H1 (cell line): Measurements from ENCODE around the gene CBL. TPM values are rescaled to one million over a fixed set of nuclear protein-coding genes. Genes with fewer than 3 reads are reported as not detected.

Source experiments
- CTCF ChIA-PET: fragments of 300-600 bp; sonication (Branson Sonifier 250); formaldehyde crosslinking; loops from one replicate; lab custom pipeline; 2021; ENCODE audit not compliant: partially characterized antibody; lab: Charles Lee
- POLR2A ChIA-PET: fragments of 300-600 bp; sonication (Branson Sonifier 250); formaldehyde crosslinking; loops from one replicate; lab custom pipeline; 2021; ENCODE audit warnings: inconsistent platforms; ENCODE audit not compliant: partially characterized antibody; lab: Charles Lee
- DNase-seq, 2 experiments: peaks; one replicate each; pipeline versions ENCODE4 v3.0.0 to v3.0.0-alpha.2; 2010 to 2022; ENCODE audit warnings: low spot score in 2 of 2, low read depth in 1 of 2, mixed read lengths in 1 of 2
- FAIRE-seq: peaks from 2 replicates; lab custom pipeline; 2011; peaks lifted over from hg19 to GRCh38; lab: Jason Lieb, UNC
- H2AFZ ChIP-seq: 2 replicates; pipeline ENCODE4 v1.8.1; 2012; ENCODE audit warnings: low read length, inconsistent platforms
- H2AK5ac ChIP-seq: 2 replicates; pipeline ENCODE4 v1.6.1; 2013; ENCODE audit warnings: low read depth, low read length
- H2BK120ac ChIP-seq: replicated peaks from 2 replicates; pipeline ENCODE3; 2013; ENCODE audit warnings: low read depth, low read length, inconsistent platforms
- H2BK12ac ChIP-seq: 2 replicates; pipeline ENCODE4 v1.6.1; 2013; ENCODE audit warnings: low read depth, low read length
- H2BK15ac ChIP-seq: 2 replicates; pipeline ENCODE4 v1.6.1; 2013; ENCODE audit warnings: low read length
- H2BK20ac ChIP-seq: 2 replicates; pipeline ENCODE4 v1.6.1; 2013; ENCODE audit warnings: low read length
- H2BK5ac ChIP-seq: 2 replicates; pipeline ENCODE4 v1.6.1; 2013; ENCODE audit warnings: low read depth, low read length
- H3K14ac ChIP-seq: 2 replicates; pipeline ENCODE4 v1.6.1; 2013; ENCODE audit warnings: inconsistent platforms; ENCODE audit not compliant: insufficient read length
- H3K18ac ChIP-seq: 2 replicates; pipeline ENCODE4 v1.6.1; 2013; ENCODE audit warnings: low read length; ENCODE audit errors: extremely low read depth
- H3K23ac ChIP-seq: 2 replicates; pipeline ENCODE4 v1.6.1; 2013; ENCODE audit warnings: inconsistent platforms; ENCODE audit not compliant: insufficient read length
- H3K23me2 ChIP-seq: 2 replicates; pipeline ENCODE4 v1.6.1; 2013; ENCODE audit warnings: low read depth, low read length
- H3K27ac ChIP-seq: 2 replicates; pipeline ENCODE4 v1.6.1; 2011; ENCODE audit warnings: low read depth, low read length, inconsistent platforms
- H3K27me3 ChIP-seq, 4 experiments: replicated peaks in 1 of 4; 1 replicate in 1 of 4; 2 replicates in 3 of 4; pipeline versions ENCODE4 v1.6.1 to v1.8.1; 2011 to 2013; ENCODE audit warnings: low read length in 3 of 4, mild to moderate bottlenecking in 3 of 4, inconsistent platforms in 2 of 4, mixed read lengths in 2 of 4, moderate library complexity in 1 of 4; ENCODE audit not compliant: control insufficient read depth in 3 of 4, insufficient read depth in 3 of 4; ENCODE audit errors: extremely low read depth in 1 of 4
- H3K36me3 ChIP-seq, 4 experiments: 2 replicates each; pipeline versions ENCODE4 v1.6.1 to v1.8.1; 2011 to 2013; ENCODE audit warnings: mild to moderate bottlenecking in 4 of 4, low read length in 3 of 4, moderate library complexity in 2 of 4, control low read depth in 1 of 4, inconsistent platforms in 1 of 4; ENCODE audit not compliant: insufficient read depth in 4 of 4, control insufficient read depth in 2 of 4
- H3K4ac ChIP-seq: replicated peaks from 2 replicates; pipeline ENCODE3; 2013; ENCODE audit warnings: low read length, low read depth, mixed read lengths, inconsistent platforms; ENCODE audit not compliant: insufficient read length
- H3K4me1 ChIP-seq, 4 experiments: replicated peaks in 1 of 4; 1 replicate in 1 of 4; 2 replicates in 3 of 4; pipeline versions ENCODE4 v1.6.1 to v1.8.1; 2011 to 2013; ENCODE audit warnings: low read length in 3 of 4, inconsistent platforms in 2 of 4, mixed read lengths in 1 of 4; ENCODE audit not compliant: insufficient read depth in 4 of 4, control insufficient read depth in 3 of 4
- H3K4me2 ChIP-seq, 2 experiments: 2 replicates each; pipeline versions ENCODE4 v1.6.1 to v1.8.1; 2011 to 2013; ENCODE audit warnings: low read depth in 2 of 2, low read length in 2 of 2, control low read depth in 1 of 2, inconsistent platforms in 1 of 2, mild to moderate bottlenecking in 1 of 2; ENCODE audit not compliant: insufficient read depth in 1 of 2
- H3K4me3 ChIP-seq, 4 experiments: fragments of 200-600, 300-600 bp in 1 of 4; sonication (generic), shearing (Covaris generic), sonication (Bioruptor Twin) in 1 of 4; 2 replicates each; pipeline versions ENCODE4 v1.5.1 to v1.8.1; 2011 to 2016; ENCODE audit warnings: low read length in 4 of 4, low read depth in 3 of 4, control low read depth in 2 of 4, inconsistent platforms in 2 of 4, mild to moderate bottlenecking in 2 of 4, mixed read lengths in 1 of 4, moderate library complexity in 1 of 4; ENCODE audit not compliant: insufficient read depth in 2 of 4; ENCODE audit errors: extremely low read depth in 1 of 4
- H3K56ac ChIP-seq: replicated peaks from 2 replicates; pipeline ENCODE3; 2013; ENCODE audit warnings: low read depth, mild to moderate bottlenecking, mixed read lengths, low read length, inconsistent platforms; ENCODE audit not compliant: insufficient read length
- H3K79me1 ChIP-seq: 2 replicates; pipeline ENCODE4 v1.6.1; 2013; ENCODE audit warnings: low read depth, low read length, control low read depth
- H3K79me2 ChIP-seq, 2 experiments: 2 replicates each; pipeline versions ENCODE4 v1.6.1 to v1.8.1; 2012 to 2013; ENCODE audit warnings: low read length in 2 of 2, mild to moderate bottlenecking in 2 of 2, inconsistent platforms in 1 of 2; ENCODE audit not compliant: insufficient read depth in 2 of 2, control insufficient read depth in 1 of 2
- H3K9ac ChIP-seq, 4 experiments: replicated peaks in 1 of 4; 1 replicate in 1 of 4; 2 replicates in 3 of 4; pipeline versions ENCODE4 v1.6.1 to v1.8.1; 2011 to 2013; ENCODE audit warnings: low read depth in 3 of 4, low read length in 3 of 4, control low read depth in 2 of 4, mild to moderate bottlenecking in 2 of 4, moderate library complexity in 2 of 4, inconsistent platforms in 1 of 4; ENCODE audit errors: extremely low read depth in 1 of 4
- H3K9me3 ChIP-seq, 2 experiments: 2 replicates each; pipeline versions ENCODE4 v1.6.1 to v1.8.1; 2012 to 2013; ENCODE audit warnings: mild to moderate bottlenecking in 2 of 2, moderate library complexity in 2 of 2, control low read depth in 1 of 2, inconsistent platforms in 1 of 2, low read depth in 1 of 2, low read length in 1 of 2, mixed read lengths in 1 of 2; ENCODE audit not compliant: insufficient read depth in 2 of 2
- H4K20me1 ChIP-seq, 2 experiments: replicated peaks in 1 of 2; 2 replicates each; pipeline versions ENCODE3 to v1.8.1; 2011 to 2013; ENCODE audit warnings: inconsistent platforms in 2 of 2, low read length in 2 of 2, mild to moderate bottlenecking in 1 of 2; ENCODE audit not compliant: insufficient read depth in 2 of 2, control insufficient read depth in 1 of 2
- H4K5ac ChIP-seq: 2 replicates; pipeline ENCODE4 v1.6.1; 2013; ENCODE audit warnings: low read length, low read depth, mixed read lengths, inconsistent platforms; ENCODE audit not compliant: insufficient read length
- H4K8ac ChIP-seq: 2 replicates; pipeline ENCODE4 v1.8.0; 2013; ENCODE audit warnings: mild to moderate bottlenecking, moderate library complexity, low read length, inconsistent platforms; ENCODE audit not compliant: insufficient read depth; ENCODE audit errors: extremely low read depth
- H4K91ac ChIP-seq: replicated peaks from 2 replicates; pipeline ENCODE3; 2013; ENCODE audit warnings: low read length, mixed read lengths, inconsistent platforms; ENCODE audit not compliant: insufficient read length
- BACH1 ChIP-seq: IDR thresholded peaks from 2 replicates; pipeline ENCODE4 v1.6.1; 2012; ENCODE audit warnings: low read length, improper control_type of control experiment
- CBX5 ChIP-seq: fragments of 300-800, 300-1000 bp; sonication (generic); IDR thresholded peaks from 2 replicates; pipeline ENCODE4 v1.7.1; 2016; ENCODE audit warnings: antibody characterized with exemption, low read length, low read depth
- CBX8 ChIP-seq: fragments of 300-800, 300-1000 bp; sonication (generic); IDR thresholded peaks from 2 replicates; pipeline ENCODE4 v1.7.1; 2016; ENCODE audit warnings: low read depth, low read length, borderline replicate concordance
- CTBP2 ChIP-seq: IDR thresholded peaks from 2 replicates; pipeline ENCODE4 v1.7.0; 2011; ENCODE audit warnings: borderline replicate concordance, mild to moderate bottlenecking, moderate library complexity, mixed read lengths, low read length; ENCODE audit not compliant: insufficient read depth, insufficient read length
- EP300 ChIP-seq, 2 experiments: IDR thresholded peaks; 1 replicate in 1 of 2; 2 replicates in 1 of 2; pipeline ENCODE4 v1.6.1; 2011 to 2012; ENCODE audit warnings: low read depth in 2 of 2, low read length in 2 of 2, mild to moderate bottlenecking in 2 of 2, borderline replicate concordance in 1 of 2, inconsistent platforms in 1 of 2, moderate library complexity in 1 of 2
- HDAC2 ChIP-seq, 2 experiments: fragments of 300-600 bp in 1 of 2; sonication (generic) in 1 of 2; IDR thresholded peaks; 2 replicates each; pipeline ENCODE4 v1.6.1; 2011 to 2012; ENCODE audit warnings: low read depth in 2 of 2, low read length in 2 of 2, mild to moderate bottlenecking in 2 of 2, moderate library complexity in 2 of 2, borderline replicate concordance in 1 of 2, inconsistent platforms in 1 of 2
- JUN ChIP-seq: IDR thresholded peaks from 2 replicates; pipeline ENCODE4 v1.6.1; 2011; ENCODE audit warnings: low read depth, mild to moderate bottlenecking, improper control_type of control experiment, low read length
- KDM1A ChIP-seq: fragments of 200-600, 300-600 bp; sonication (generic); IDR thresholded peaks from 2 replicates; pipeline ENCODE4 v1.7.1; 2016; ENCODE audit warnings: mild to moderate bottlenecking, low read length, borderline replicate concordance
- MAFK ChIP-seq: IDR thresholded peaks from 2 replicates; pipeline ENCODE4 v1.6.1; 2012; ENCODE audit warnings: low read depth, mild to moderate bottlenecking, improper control_type of control experiment, low read length
- MAX ChIP-seq: IDR thresholded peaks from 2 replicates; pipeline ENCODE4 v1.6.1; 2012; ENCODE audit warnings: inconsistent platforms
- RBBP5 ChIP-seq: IDR thresholded peaks from 2 replicates; pipeline ENCODE4 v1.7.1; 2012; ENCODE audit warnings: low read depth, mild to moderate bottlenecking, inconsistent platforms, low read length, moderate library complexity, borderline replicate concordance
- WGBS, 2 experiments: shearing (Covaris generic) in 1 of 2; methylation state at CpG; one replicate each; pipeline versions ENCODE4 v1.1.6 to v1.1.7; 2013 to 2015; ENCODE audit warnings: low lambda C conversion rate in 2 of 2, mixed read lengths in 2 of 2, inconsistent platforms in 1 of 2, low coverage in 1 of 2, missing lambda C conversion rate in 1 of 2; ENCODE audit not compliant: insufficient replicate concordance in 2 of 2, insufficient coverage in 1 of 2, insufficient read length in 1 of 2; ENCODE audit errors: extremely low coverage in 1 of 2, missing lambda C conversion rate in 1 of 2; 5-methylcytosine and 5-hydroxymethylcytosine counted together
- polyA plus RNA-seq, 7 experiments: library from polyadenylated mRNA; depleted of rRNA in 3 of 7; stranded (reverse) in 5 of 7; unstranded in 2 of 7; fragments of >200 nt in 5 of 7; fragments of 200-250 nt in 2 of 7; gene quantifications; 1 replicate in 5 of 7; 2 replicates in 1 of 7; 4 replicates in 1 of 7; pipeline versions ENCODE4 v1.2.1 to v1.2.3, GENCODE V29; 2011 to 2013; ENCODE audit warnings: missing spikeins in 2 of 7, mixed read lengths in 2 of 7
- total RNA-seq: library from RNA; stranded (reverse); fragmentation: NEBNext Ultra II Directional; extraction: Animal tissue kit (Norgen Biotek cat#: 25700); gene quantifications from 2 replicates; pipeline ENCODE4 v1.2.1, GENCODE V29; 2021
- TF ChIP-seq, protein P1 (sequence below): IDR thresholded peaks from 2 replicates; pipeline ENCODE4 v1.6.1; 2012; ENCODE audit warnings: inconsistent platforms

CBL gene
- total and polyA plus RNA-seq, 2 of the 8 experiments (the other 6 are each of a cell fraction or from before 2014, with no cell fraction given) = 23.1 to 57.8 TPM

DNA sequence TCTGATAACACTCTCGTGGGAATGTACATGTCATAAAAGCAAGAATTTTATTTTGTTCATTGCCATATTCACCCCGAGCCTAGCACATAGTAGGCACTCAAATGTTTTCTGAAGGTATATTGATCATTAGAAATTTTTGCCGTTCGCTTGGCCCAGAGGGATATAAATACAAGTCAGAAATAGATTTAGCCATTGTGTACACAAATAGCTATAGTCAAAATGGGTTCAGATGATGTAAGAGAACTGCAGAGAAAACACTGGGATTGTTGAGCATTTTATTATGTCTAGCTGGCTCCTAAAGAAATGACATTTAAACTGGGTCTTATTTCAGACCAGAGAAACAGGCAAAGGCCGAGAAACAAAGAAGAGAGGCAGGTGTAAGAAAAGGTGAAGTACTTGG, 61.5 kb downstream of the CBL start:
- Histone ChIP-seq H4K91ac (no peak overlapping the region), H3K18ac (no peak overlapping the region), H2BK5ac (no peak overlapping the region), H2AK5ac (no peak overlapping the region), H3K27ac (no peak overlapping the region), H3K14ac (no peak overlapping the region), H4K8ac (no peak overlapping the region), H3K79me1 (0 out of 2 replicates have a peak, but pooled peaks cover 3% of the 10 kb centered on the region), H3K56ac (no peak overlapping the region), H3K27me3 (no peaks in the 10 kb centered on the region), H2BK15ac (no peak overlapping the region), H3K36me3 (peaks cover 0 to 10% (median 2%) of the 10 kb centered on the region in 4 experiments; a peak in 2 of 8 replicates), H3K9me3 (no peaks in the 10 kb centered on the region), H2BK12ac (no peak overlapping the region), H2BK20ac (no peak overlapping the region), H3K9ac (no peak overlapping the region), H4K5ac (no peak overlapping the region), H2BK120ac (no peak overlapping the region), H4K20me1 (peaks cover 4 to 5% of the 10 kb centered on the region in 2 experiments), H3K4me2 (no peak overlapping the region), H3K79me2 (peaks cover 0 to 61% of the 10 kb centered on the region in 2 experiments; a peak in 3 of 4 replicates), H3K23ac (no peak overlapping the region), H3K4ac (no peak overlapping the region), H2AFZ (no peak overlapping the region), H3K4me1 (peaks cover 0 to 3% (median 0%) of the 10 kb centered on the region in 4 experiments; a peak in 1 of 7 replicates), H3K4me3 (no peak overlapping the region), H3K23me2 (no peaks in the 10 kb centered on the region)
- ChIA-PET CTCF (interaction anchor here (1.0 to 1.7 kb wide), 3 partner anchors 43 to 85 kb away, joined by 3 to 4 read pairs (median 4); no protein-coding TSS in a partner anchor), POLR2A (no interaction called here)
- DNase-seq (no peak), FAIRE-seq (no peak)
- TF ChIP-seq MAX = no peak
- no peak for TF ChIP-seq RBBP5
- no peak for TF ChIP-seq JUN
- TF ChIP-seq CTBP2 = no peak
- TF ChIP-seq BACH1 = no peak
- no peak for TF ChIP-seq EP300 (IDR thresholded peaks at IDR 0.05; ENCODE audit: borderline replicate concordance in 1 of 2, low read depth in 2 of 2, low read length in 2 of 2)
- no peak for TF ChIP-seq CBX5
- TF ChIP-seq MAFK = no peak
- TF ChIP-seq KDM1A = no peak
- TF ChIP-seq HDAC2 (IDR thresholded peaks at IDR 0.05; ENCODE audit: borderline replicate concordance in 1 of 2, low read depth in 2 of 2, low read length in 2 of 2) = no peak
- no peak for TF ChIP-seq CBX8
- TF ChIP-seq, protein P1, sequence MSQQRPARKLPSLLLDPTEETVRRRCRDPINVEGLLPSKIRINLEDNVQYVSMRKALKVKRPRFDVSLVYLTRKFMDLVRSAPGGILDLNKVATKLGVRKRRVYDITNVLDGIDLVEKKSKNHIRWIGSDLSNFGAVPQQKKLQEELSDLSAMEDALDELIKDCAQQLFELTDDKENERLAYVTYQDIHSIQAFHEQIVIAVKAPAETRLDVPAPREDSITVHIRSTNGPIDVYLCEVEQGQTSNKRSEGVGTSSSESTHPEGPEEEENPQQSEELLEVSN = no peak
- 90% methylated on average over 5 of the region's 5 CpGs; no CpG with 5 or more reads in 1 of the 2 experiments for WGBS, 2 experiments
